ENCODE measurements around the gene KRTAP5-10.
"Not testable (repeated sequence)": the region's sequence is repeated elsewhere in the genome, so short reads cannot be mapped to it uniquely, and the experiment has no call there.

Gene KRTAP5-10

GRCh38 chr11:71580057-71581003 lies 15.0 kb downstream of the KRTAP5-10 start:
- FAIRE-seq, result no peak
- TF ChIP-seq POLR2A (IDR thresholded peaks at IDR 0.05; ENCODE audit: low read depth, low read length) (no peak), TAF1 (IDR thresholded peaks at IDR 0.05; ENCODE audit: borderline replicate concordance, low read depth, low read length) (no peak), POLR2AphosphoS5 (IDR thresholded peaks at IDR 0.05; ENCODE audit: low read depth, low read length) (no peak)

DNA sequence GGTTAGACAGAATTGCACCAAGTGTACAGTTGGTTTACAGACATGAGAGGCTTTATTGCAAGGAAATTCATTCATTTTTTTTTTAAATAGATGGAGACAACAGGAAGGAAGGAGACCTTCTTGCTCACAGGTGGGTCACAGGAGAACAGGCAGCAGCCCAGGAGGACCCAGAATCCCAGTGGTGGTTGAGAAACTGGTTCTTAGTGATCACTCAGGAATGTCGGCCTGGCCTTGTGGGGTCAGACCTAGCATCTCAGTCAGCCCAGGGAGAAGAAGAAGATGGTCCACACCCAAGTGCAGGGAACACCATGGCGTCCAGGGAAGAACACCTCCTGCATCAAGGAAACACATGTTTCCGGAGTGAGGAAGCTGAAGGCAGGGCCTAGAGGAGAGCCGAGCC lies 16.5 kb downstream of the KRTAP5-10 start:
- TF ChIP-seq POLR2AphosphoS5 (IDR thresholded peaks at IDR 0.05; ENCODE audit: low read depth, low read length), result no peak
- no peak for TF ChIP-seq TAF1 (IDR thresholded peaks at IDR 0.05; ENCODE audit: borderline replicate concordance, low read depth, low read length)
- TF ChIP-seq POLR2A (IDR thresholded peaks at IDR 0.05; ENCODE audit: low read depth, low read length), result no peak
- no peak for FAIRE-seq

More at GRCh38 chr11:71580057-71581003, 15.0 kb downstream of the KRTAP5-10 start:
- DNase-seq (ENCODE audit: insufficient read length), result peak; percentile 36

DNA sequence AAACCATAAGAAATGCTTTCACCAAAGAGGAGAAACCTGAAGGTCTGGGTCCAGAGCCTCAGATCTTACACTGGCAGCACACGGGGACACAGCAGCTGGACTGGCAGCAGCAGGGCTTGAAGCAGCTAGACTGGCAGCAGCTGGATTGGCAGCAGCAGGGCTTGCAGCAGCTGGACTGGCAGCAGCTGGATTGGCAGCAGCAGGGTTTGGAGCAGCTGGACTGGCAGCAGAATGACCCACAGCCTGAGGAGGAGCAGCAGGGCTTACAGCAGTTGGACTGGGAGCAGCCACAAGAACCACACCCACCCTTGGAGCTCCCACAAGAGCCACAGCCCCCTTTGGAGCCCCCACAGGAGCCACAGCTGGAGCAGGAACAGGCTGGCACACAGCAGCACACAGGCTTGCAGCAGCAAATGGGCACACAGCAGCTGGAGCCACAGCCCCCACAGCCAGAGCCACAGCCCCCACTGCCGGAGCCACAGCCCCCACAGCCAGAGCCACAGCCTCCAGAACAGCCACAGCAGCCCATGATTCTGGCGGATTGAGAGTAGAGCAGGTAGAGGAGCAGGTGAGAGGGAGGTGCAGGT lies 17.0 kb downstream of the KRTAP5-10 start, which contains the start of gene KRTAP5-11:
TSS of gene KRTAP5-11 (minus strand) at position 567 of the 587 bp plus-strand sequence. CDS start at position 529, 38 bp downstream.
- no peak for TF ChIP-seq POLR2A (IDR thresholded peaks at IDR 0.05; ENCODE audit: low read depth, low read length)
- TF ChIP-seq TAF1 (IDR thresholded peaks at IDR 0.05; ENCODE audit: borderline replicate concordance, low read depth, low read length), result no peak
- no peak for TF ChIP-seq POLR2AphosphoS5 (IDR thresholded peaks at IDR 0.05; ENCODE audit: low read depth, low read length)
- FAIRE-seq (no peak), DNase-seq (ENCODE audit: insufficient read length) (no peak)

More for the DNA sequence above, 16.5 kb downstream of the KRTAP5-10 start:
- DNase-seq (ENCODE audit: insufficient read length), result no peak

- not testable (repeated sequence) for DNase-seq (ENCODE audit: insufficient read length); FAIRE-seq
Observed at GRCh38 chr11:71582969-71583368, 17.6 kb downstream of the KRTAP5-10 start.

DNA sequence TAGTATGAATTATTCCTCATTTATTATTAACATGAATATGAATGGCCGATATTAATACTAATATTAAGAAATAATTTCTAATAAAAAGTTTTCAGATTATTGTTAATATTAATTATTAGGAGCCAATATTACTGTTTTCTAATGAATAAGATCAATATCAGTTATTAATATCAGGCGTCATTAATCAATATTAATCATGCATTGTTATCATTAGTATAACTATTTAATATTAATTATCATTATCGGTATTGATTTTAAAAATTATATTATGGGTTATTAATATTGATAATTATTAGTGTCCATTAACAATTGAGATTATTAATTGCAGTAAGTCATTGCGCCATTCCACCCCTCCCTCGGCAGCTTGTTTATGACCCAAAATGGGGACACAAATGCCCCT lies 20.3 kb downstream of the KRTAP5-10 start:
- not testable (repeated sequence) for DNase-seq (ENCODE audit: insufficient read length); FAIRE-seq

DNA sequence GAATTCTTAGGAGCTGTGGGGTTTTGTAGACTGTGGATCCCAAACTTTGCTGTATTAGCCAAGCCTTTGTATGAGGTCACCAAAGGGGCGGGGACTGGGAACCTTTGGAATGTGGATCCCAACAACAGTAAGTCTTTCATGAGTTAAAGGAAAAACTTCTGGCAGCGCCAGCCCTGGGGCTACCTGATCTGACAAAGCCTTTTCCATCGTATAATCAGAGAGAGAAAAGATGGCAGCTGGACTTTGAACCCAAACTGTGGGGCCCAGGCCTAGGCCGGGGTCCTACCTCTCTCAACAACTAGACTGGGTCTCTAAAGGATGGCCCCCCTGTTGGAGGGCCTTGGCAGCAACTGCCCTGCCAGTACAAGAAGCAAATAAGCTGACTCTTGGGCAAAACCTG lies 23.0 kb downstream of the KRTAP5-10 start:
- FAIRE-seq; DNase-seq (ENCODE audit: insufficient read length): not testable (repeated sequence)

DNA sequence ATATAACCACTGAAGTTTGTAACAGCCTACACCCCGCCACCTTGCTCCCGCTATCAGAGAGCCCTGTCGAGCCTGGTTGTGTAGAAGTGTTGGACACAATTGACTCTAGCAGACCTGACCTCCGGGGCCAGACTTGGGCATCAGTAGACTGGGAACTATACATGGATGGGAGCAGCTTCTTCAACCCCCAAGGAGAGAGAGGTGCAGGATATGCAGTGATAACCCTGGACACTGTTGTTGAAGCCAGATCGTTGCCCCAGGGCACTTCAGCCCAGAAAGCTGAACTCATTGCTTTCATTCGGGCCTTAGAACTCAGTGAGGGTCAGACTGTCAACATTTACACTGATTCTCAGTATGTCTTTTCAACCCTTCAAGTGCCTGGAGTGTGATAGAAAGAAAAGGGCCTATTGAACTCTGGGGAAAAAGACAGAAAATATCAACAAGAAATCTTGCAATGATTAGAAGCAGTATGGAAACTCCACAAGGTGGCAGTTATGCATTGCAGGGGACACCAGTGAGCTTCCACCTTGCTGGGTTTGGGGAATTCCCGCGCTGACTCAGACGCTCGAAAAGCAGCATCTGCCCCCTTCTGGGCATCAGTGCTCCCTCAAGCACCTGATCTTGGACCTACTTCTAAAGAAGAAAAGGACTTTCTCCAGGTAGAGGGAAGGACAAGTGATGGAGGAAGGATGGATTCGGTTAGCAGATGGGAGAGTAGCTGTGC lies 23.6 kb downstream of the KRTAP5-10 start:
- not testable (repeated sequence) for DNase-seq (ENCODE audit: insufficient read length); FAIRE-seq

GRCh38 chr11:71589546-71589920 lies 24.2 kb downstream of the KRTAP5-10 start:
- DNase-seq (ENCODE audit: insufficient read length); FAIRE-seq: not testable (repeated sequence)

DNA sequence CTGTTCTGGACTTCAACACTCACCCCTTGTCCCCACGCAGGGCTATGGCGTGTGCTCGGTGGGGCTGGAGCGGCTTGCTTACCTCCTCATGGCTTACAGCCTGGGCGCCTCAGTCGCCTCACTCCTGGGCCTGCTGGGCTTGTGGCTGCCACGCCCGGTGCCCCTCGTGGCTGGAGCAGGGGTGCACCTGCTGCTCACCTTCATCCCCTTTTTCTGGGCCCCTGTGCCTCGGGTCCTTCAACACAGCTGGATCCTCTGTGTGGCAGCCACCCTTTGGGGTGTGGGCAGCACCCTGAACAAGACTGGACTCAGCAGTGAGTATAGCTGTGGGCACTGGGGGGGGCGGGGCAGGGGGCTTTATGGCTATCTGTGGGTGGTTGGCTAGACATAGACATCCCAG lies 37.9 kb downstream of the KRTAP5-10 start:
- DNase-seq (ENCODE audit: insufficient read length); FAIRE-seq: not testable (repeated sequence)

- DNase-seq (ENCODE audit: insufficient read length), result not testable (repeated sequence)
- FAIRE-seq, result peak; percentile 53
Observed at GRCh38 chr11:71604798-71605488, 39.6 kb downstream of the KRTAP5-10 start.

GRCh38 chr11:71606853-71607519 lies 41.6 kb downstream of the KRTAP5-10 start:
- DNase-seq (ENCODE audit: insufficient read length); FAIRE-seq: not testable (repeated sequence)

- not testable (repeated sequence) for FAIRE-seq; DNase-seq (ENCODE audit: insufficient read length)
Observed at GRCh38 chr11:71607520-71608216, 42.3 kb downstream of the KRTAP5-10 start.

- DNase-seq (ENCODE audit: insufficient read length); FAIRE-seq: not testable (repeated sequence)
Observed at GRCh38 chr11:71608272-71608671, 42.9 kb downstream of the KRTAP5-10 start.

- not testable (repeated sequence) for DNase-seq (ENCODE audit: insufficient read length); FAIRE-seq
Observed at GRCh38 chr11:71611218-71611910, 46.0 kb downstream of the KRTAP5-10 start.

GRCh38 chr11:71613931-71614330 lies 48.6 kb downstream of the KRTAP5-10 start:
- FAIRE-seq, result not testable (repeated sequence)

GRCh38 chr11:71614366-71614917 lies 49.1 kb downstream of the KRTAP5-10 start:
- FAIRE-seq; DNase-seq (ENCODE audit: insufficient read length): not testable (repeated sequence)

More at GRCh38 chr11:71613931-71614330, 48.6 kb downstream of the KRTAP5-10 start:
- not testable (repeated sequence) for DNase-seq (ENCODE audit: insufficient read length)
